Neural progenitor cell (in vitro differentiated cells): ENCODE results near the gene DTD1.

ENCODE experiments used
- CTCF ChIP-seq: fragments of 200-600 bp; sonication (generic); IDR thresholded peaks from 2 replicates; pipeline ENCODE4 v1.5.1; 2017; ENCODE audit warnings: antibody characterized with exemption, mild to moderate bottlenecking
- EZH2 ChIP-seq: fragments of 200-600 bp; sonication (generic); IDR thresholded peaks from 2 replicates; pipeline ENCODE4 v1.6.1; 2017; ENCODE audit warnings: antibody characterized with exemption, mild to moderate bottlenecking, moderate library complexity

- TF ChIP-seq CTCF: no peak
- no peak for TF ChIP-seq EZH2
Measured at GRCh38 chr20:18589941-18590674, 2.3 kb downstream of the DTD1 start.
